HepG2 (cell line): ENCODE data around the gene HHLA2. TPM values are rescaled to one million over a fixed set of nuclear protein-coding genes. Genes with fewer than 3 reads are reported as not detected.

ENCODE experiments used
- ATAC-seq: fragments of 200-7000 bp; cut with Tn5 transposase; 3 replicates; pipeline ENCODE4 v1.9.1; 2020; ENCODE audit warnings: mild to moderate bottlenecking, moderate library complexity
- BruUV-seq: library from RNA; stranded (reverse); fragments of 400-500 nt; replicated peaks from 2 replicates; lab custom pipeline; 2021; lab: Mats Ljungman, UMichigan
- CTCF ChIA-PET: fragments of 300-600 bp; formaldehyde crosslinking; extraction: SDS; loops from one replicate; lab custom pipeline; 2021; ENCODE audit warnings: low total read pairs, inconsistent platforms, low intra/inter-chr PET ratio; lab: Yijun Ruan, JAX
- POLR2A ChIA-PET: fragments of 350-600 bp; sonication (Branson Sonifier 250); formaldehyde crosslinking; loops from one replicate; lab custom pipeline; 2020; ENCODE audit warnings: antibody characterized with exemption, inconsistent platforms; lab: Yijun Ruan, JAX
- DNase-seq: peaks from one replicate; pipeline ENCODE4 v3.0.0-alpha.2; 2015; ENCODE audit warnings: low spot score
- FAIRE-seq: peaks from 3 replicates; lab custom pipeline; 2011; peaks lifted over from hg19 to GRCh38; lab: Jason Lieb, UNC
- H2AFZ ChIP-seq: one replicate; pipeline ENCODE4 v1.6.1; 2011; ENCODE audit warnings: low read length, inconsistent platforms
- H3K27ac ChIP-seq: fragments of 300-600 bp; 3 replicates; pipeline ENCODE4 v1.8.0; 2011; ENCODE audit warnings: mixed run types, mild to moderate bottlenecking, mixed read lengths, low read length, inconsistent platforms; ENCODE audit not compliant: insufficient read depth; ENCODE audit errors: extremely low read length
- H3K27me3 ChIP-seq, 2 experiments: fragments of 200-600 bp in 1 of 2; 2 replicates in 1 of 2; 3 replicates in 1 of 2; pipeline versions ENCODE4 v1.6.0 to v1.8.0; 2011; ENCODE audit warnings: low read length in 2 of 2, mild to moderate bottlenecking in 2 of 2, moderate library complexity in 2 of 2, inconsistent platforms in 1 of 2; ENCODE audit not compliant: insufficient read depth in 2 of 2, control insufficient read depth in 1 of 2
- H3K36me3 ChIP-seq, 2 experiments: fragments of 200-600 bp in 1 of 2; replicated peaks in 1 of 2; 2 replicates in 1 of 2; 3 replicates in 1 of 2; pipeline versions ENCODE4 v1.5.1 to v1.8.0; 2011; ENCODE audit warnings: low read length in 2 of 2, inconsistent platforms in 1 of 2; ENCODE audit not compliant: insufficient read depth in 2 of 2, control insufficient read depth in 1 of 2
- H3K4me1 ChIP-seq: 2 replicates; pipeline ENCODE4 v1.5.1; 2012; ENCODE audit warnings: low read length, inconsistent platforms; ENCODE audit not compliant: insufficient read depth
- H3K4me2 ChIP-seq: 2 replicates; pipeline ENCODE4 v1.6.0; 2011; ENCODE audit warnings: low read depth, low read length, inconsistent platforms
- H3K4me3 ChIP-seq, 3 experiments: fragments of 200-600 bp in 1 of 3; sonication (generic), shearing (Covaris generic) in 1 of 3; replicated peaks in 1 of 3; 2 replicates each; pipeline ENCODE4 v1.5.1; 2011 to 2016; ENCODE audit warnings: low read length in 3 of 3, inconsistent platforms in 2 of 3, low read depth in 2 of 3, mild to moderate bottlenecking in 2 of 3, control low read depth in 1 of 3, mixed read lengths in 1 of 3; ENCODE audit not compliant: insufficient read depth in 1 of 3
- H3K79me2 ChIP-seq: one replicate; pipeline ENCODE4 v1.6.1; 2011; ENCODE audit warnings: low read length, inconsistent platforms; ENCODE audit not compliant: insufficient read depth
- H3K9ac ChIP-seq: 2 replicates; pipeline ENCODE4 v1.6.0; 2011; ENCODE audit warnings: mild to moderate bottlenecking, low read depth, low read length, inconsistent platforms; ENCODE audit not compliant: insufficient read depth
- H3K9me3 ChIP-seq: 2 replicates; pipeline ENCODE4 v1.5.1; 2012; ENCODE audit warnings: mild to moderate bottlenecking, low read length
- H4K20me1 ChIP-seq: 2 replicates; pipeline ENCODE4 v1.6.0; 2011; ENCODE audit warnings: inconsistent platforms, mild to moderate bottlenecking, low read length, moderate library complexity; ENCODE audit not compliant: insufficient read depth
- ETV5 ChIP-seq: IDR thresholded peaks from 2 replicates; pipeline ENCODE4 v1.6.1; 2018; ENCODE audit warnings: missing biosample characterization, missing genetic modification reagents, inconsistent platforms, borderline replicate concordance
- FOXK1 ChIP-seq: sonication (generic); formaldehyde crosslinking; IDR thresholded peaks from 2 replicates; pipeline ENCODE4 v1.4.0; 2020; ENCODE audit warnings: low read depth, missing genetic modification reagents, borderline replicate concordance
- MEIS2 ChIP-seq: sonication (generic); formaldehyde crosslinking; IDR thresholded peaks from 2 replicates; pipeline ENCODE4 v1.9.0; 2021; ENCODE audit warnings: mild to moderate bottlenecking, missing genetic modification reagents
- NFE2L2 ChIP-seq: fragments of 150-350 bp; IDR thresholded peaks from 2 replicates; pipeline ENCODE4 v1.6.1; 2014; ENCODE audit warnings: low read length
- PREB ChIP-seq: sonication (generic); formaldehyde crosslinking; IDR thresholded peaks from 2 replicates; pipeline ENCODE4 v1.4.0; 2020; ENCODE audit warnings: missing genetic modification reagents
- RARA ChIP-seq: IDR thresholded peaks from 2 replicates; pipeline ENCODE4 v1.6.1; 2016; ENCODE audit warnings: missing genetic modification reagents, missing compliant biosample characterization
- TAF1 ChIP-seq: sonication (generic); formaldehyde crosslinking; IDR thresholded peaks from 2 replicates; pipeline ENCODE4 v1.4.0; 2020; ENCODE audit warnings: missing genetic modification reagents
- TARDBP ChIP-seq: sonication (generic); formaldehyde crosslinking; IDR thresholded peaks from 2 replicates; pipeline ENCODE4 v1.8.0; 2022; ENCODE audit warnings: mild to moderate bottlenecking, missing genetic modification reagents
- TBL1XR1 ChIP-seq: fragments of 150-350 bp; IDR thresholded peaks from 2 replicates; pipeline ENCODE4 v1.6.1; 2014; ENCODE audit warnings: borderline replicate concordance, low read length; ENCODE audit not compliant: partially characterized antibody
- ZBTB49 ChIP-seq: sonication (generic); formaldehyde crosslinking; IDR thresholded peaks from 2 replicates; pipeline ENCODE4 v1.4.0; 2020; ENCODE audit warnings: missing genetic modification reagents, borderline replicate concordance
- ZNF207 ChIP-seq: fragments of 450-650 bp; IDR thresholded peaks from 2 replicates; pipeline ENCODE4 v1.6.1; 2016; ENCODE audit warnings: antibody characterized with exemption, borderline replicate concordance
- ZNF549 ChIP-seq: sonication (generic); formaldehyde crosslinking; IDR thresholded peaks from 2 replicates; pipeline ENCODE4 v1.5.0; 2020; ENCODE audit warnings: missing genetic modification reagents
- ZNF766 ChIP-seq: sonication (generic); formaldehyde crosslinking; IDR thresholded peaks from 2 replicates; pipeline ENCODE4 v1.5.0; 2020; ENCODE audit warnings: missing genetic modification reagents, borderline replicate concordance
- WGBS: methylation state at CpG from one replicate; pipeline ENCODE4 v1.1.6; 2017; ENCODE audit warnings: low lambda C conversion rate; 5-methylcytosine and 5-hydroxymethylcytosine counted together
- in situ Hi-C: cut with HindIII; loops from 2 replicates; pipeline ENCODE4 v1.10.0; 2017; ENCODE audit warnings: low pct_unique_long_range_greater_than_20kb; ENCODE audit not compliant: extremely low pct_ligation_motif_present
- intact Hi-C: fragments of 100-400 bp; cut with micrococcal nuclease; formaldehyde crosslinking; loops from one replicate; pipeline ENCODE4 v1.10.0; 2022; ENCODE audit not compliant: unreplicated experiment
- polyA plus RNA-seq, 8 experiments: library from polyadenylated mRNA; depleted of rRNA in 3 of 8; stranded (reverse) in 7 of 8; unstranded in 1 of 8; fragments of >200 nt; fragmentation: Illumina TruSeq in 4 of 8; extraction: Trizol in 4 of 8; gene quantifications; 2 replicates each; pipeline versions ENCODE4 v1.2.1 to v1.2.3, GENCODE V29; 2011 to 2016; ENCODE audit warnings: low read depth in 4 of 8, missing spikeins in 1 of 8, mixed read lengths in 1 of 8; ENCODE audit not compliant: insufficient read depth in 1 of 8
- total RNA-seq, 5 experiments: library from RNA; depleted of rRNA; stranded (reverse); fragments of >200 nt; fragmentation: Illumina TruSeq; extraction: Trizol; gene quantifications; 2 replicates each; pipeline ENCODE4 v1.2.3, GENCODE V29; 2016; ENCODE audit warnings: low read depth in 1 of 5
- TF ChIP-seq, protein P1 (sequence below): sonication (generic); formaldehyde crosslinking; IDR thresholded peaks from 2 replicates; pipeline ENCODE4 v1.5.1; 2020; ENCODE audit warnings: missing genetic modification reagents, mild to moderate bottlenecking, borderline replicate concordance
- TF ChIP-seq, protein P2 (sequence below): sonication (generic); formaldehyde crosslinking; IDR thresholded peaks from 2 replicates; pipeline ENCODE4 v1.4.0; 2020; ENCODE audit warnings: mild to moderate bottlenecking, missing genetic modification reagents, borderline replicate concordance

HHLA2 gene
- total and polyA plus RNA-seq, 2 of the 13 experiments (the other 11 are each of a cell fraction or from before 2014, with no cell fraction given) = not detected

- Histone ChIP-seq H3K27ac (no peak overlapping the region), H3K9ac (no peak overlapping the region), H4K20me1 (no peaks in the 10 kb centered on the region), H3K4me1 (no peaks in the 10 kb centered on the region), H3K4me2 (no peak overlapping the region), H3K27me3 (no peaks in the 10 kb centered on the region; a peak in 1 of 5 replicates), H2AFZ (no peak overlapping the region), H3K79me2 (no peaks in the 10 kb centered on the region), H3K4me3 (no peak overlapping the region), H3K36me3 (no peaks in the 10 kb centered on the region), H3K9me3 (peaks cover 20% of the 10 kb centered on the region)
- POLR2A ChIA-PET = no interaction called here
- intact Hi-C loops (no loop called here), in situ Hi-C loops (no loop called here)
- ATAC-seq (no peak), DNase-seq (no peak), FAIRE-seq (no peak)
- no TSS peak for BruUV-seq
- WGBS = 3% methylated on average over 1 of the region's 1 CpG
- CTCF ChIA-PET = no interaction called here
- no peak for TF ChIP-seq RARA (CRISPR knock-in tag)
- TF ChIP-seq TARDBP (CRISPR knock-in tag) = no peak
- TF ChIP-seq FOXK1 (CRISPR knock-in tag) = no peak
- TF ChIP-seq MEIS2 (CRISPR knock-in tag) = no peak
- no peak for TF ChIP-seq NFE2L2
- TF ChIP-seq TBL1XR1 = no peak
- TF ChIP-seq ZNF766 (CRISPR knock-in tag) = no peak
- TF ChIP-seq, protein P1, sequence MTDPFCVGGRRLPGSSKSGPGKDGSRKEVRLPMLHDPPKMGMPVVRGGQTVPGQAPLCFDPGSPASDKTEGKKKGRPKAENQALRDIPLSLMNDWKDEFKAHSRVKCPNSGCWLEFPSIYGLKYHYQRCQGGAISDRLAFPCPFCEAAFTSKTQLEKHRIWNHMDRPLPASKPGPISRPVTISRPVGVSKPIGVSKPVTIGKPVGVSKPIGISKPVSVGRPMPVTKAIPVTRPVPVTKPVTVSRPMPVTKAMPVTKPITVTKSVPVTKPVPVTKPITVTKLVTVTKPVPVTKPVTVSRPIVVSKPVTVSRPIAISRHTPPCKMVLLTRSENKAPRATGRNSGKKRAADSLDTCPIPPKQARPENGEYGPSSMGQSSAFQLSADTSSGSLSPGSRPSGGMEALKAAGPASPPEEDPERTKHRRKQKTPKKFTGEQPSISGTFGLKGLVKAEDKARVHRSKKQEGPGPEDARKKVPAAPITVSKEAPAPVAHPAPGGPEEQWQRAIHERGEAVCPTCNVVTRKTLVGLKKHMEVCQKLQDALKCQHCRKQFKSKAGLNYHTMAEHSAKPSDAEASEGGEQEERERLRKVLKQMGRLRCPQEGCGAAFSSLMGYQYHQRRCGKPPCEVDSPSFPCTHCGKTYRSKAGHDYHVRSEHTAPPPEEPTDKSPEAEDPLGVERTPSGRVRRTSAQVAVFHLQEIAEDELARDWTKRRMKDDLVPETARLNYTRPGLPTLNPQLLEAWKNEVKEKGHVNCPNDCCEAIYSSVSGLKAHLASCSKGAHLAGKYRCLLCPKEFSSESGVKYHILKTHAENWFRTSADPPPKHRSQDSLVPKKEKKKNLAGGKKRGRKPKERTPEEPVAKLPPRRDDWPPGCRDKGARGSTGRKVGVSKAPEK (CRISPR knock-in tag) = no peak
- no peak for TF ChIP-seq PREB (CRISPR knock-in tag)
- no peak for TF ChIP-seq ZNF549 (CRISPR knock-in tag)
- TF ChIP-seq TAF1 = no peak
- no peak for TF ChIP-seq ZNF207
- no peak for TF ChIP-seq ZBTB49 (CRISPR knock-in tag)
- TF ChIP-seq ETV5 (CRISPR knock-in tag) = no peak
- TF ChIP-seq, protein P2, sequence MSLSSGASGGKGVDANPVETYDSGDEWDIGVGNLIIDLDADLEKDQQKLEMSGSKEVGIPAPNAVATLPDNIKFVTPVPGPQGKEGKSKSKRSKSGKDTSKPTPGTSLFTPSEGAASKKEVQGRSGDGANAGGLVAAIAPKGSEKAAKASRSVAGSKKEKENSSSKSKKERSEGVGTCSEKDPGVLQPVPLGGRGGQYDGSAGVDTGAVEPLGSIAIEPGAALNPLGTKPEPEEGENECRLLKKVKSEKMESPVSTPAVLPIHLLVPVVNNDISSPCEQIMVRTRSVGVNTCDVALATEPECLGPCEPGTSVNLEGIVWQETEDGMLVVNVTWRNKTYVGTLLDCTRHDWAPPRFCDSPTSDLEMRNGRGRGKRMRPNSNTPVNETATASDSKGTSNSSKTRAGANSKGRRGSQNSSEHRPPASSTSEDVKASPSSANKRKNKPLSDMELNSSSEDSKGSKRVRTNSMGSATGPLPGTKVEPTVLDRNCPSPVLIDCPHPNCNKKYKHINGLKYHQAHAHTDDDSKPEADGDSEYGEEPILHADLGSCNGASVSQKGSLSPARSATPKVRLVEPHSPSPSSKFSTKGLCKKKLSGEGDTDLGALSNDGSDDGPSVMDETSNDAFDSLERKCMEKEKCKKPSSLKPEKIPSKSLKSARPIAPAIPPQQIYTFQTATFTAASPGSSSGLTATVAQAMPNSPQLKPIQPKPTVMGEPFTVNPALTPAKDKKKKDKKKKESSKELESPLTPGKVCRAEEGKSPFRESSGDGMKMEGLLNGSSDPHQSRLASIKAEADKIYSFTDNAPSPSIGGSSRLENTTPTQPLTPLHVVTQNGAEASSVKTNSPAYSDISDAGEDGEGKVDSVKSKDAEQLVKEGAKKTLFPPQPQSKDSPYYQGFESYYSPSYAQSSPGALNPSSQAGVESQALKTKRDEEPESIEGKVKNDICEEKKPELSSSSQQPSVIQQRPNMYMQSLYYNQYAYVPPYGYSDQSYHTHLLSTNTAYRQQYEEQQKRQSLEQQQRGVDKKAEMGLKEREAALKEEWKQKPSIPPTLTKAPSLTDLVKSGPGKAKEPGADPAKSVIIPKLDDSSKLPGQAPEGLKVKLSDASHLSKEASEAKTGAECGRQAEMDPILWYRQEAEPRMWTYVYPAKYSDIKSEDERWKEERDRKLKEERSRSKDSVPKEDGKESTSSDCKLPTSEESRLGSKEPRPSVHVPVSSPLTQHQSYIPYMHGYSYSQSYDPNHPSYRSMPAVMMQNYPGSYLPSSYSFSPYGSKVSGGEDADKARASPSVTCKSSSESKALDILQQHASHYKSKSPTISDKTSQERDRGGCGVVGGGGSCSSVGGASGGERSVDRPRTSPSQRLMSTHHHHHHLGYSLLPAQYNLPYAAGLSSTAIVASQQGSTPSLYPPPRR (CRISPR knock-in tag) = no peak
Observed at GRCh38 chr3:108283006-108283405, 13.3 kb upstream of the HHLA2 start.
